Measurements from ENCODE around the gene CEP57.

CEP57 gene

GRCh38 chr11:95790123-95790932 is at the start of gene CEP57:
Gene CEP57, plus strand, starts transcription at chr11:95790498. Its CDS starts 201 bp downstream, at chr11:95790699.
- DNase-seq = peak; percentile 98 to 99

GRCh38 chr11:95750101-95750500 is 40.2 kb upstream of the CEP57 start:
- no peak for DNase-seq

GRCh38 chr11:95751515-95751914 is 38.8 kb upstream of the CEP57 start:
- DNase-seq = no peak

GRCh38 chr11:95760941-95761340 is 29.4 kb upstream of the CEP57 start:
- no peak for DNase-seq

- DNase-seq = no peak
Measured at GRCh38 chr11:95762534-95762933, 27.8 kb upstream of the CEP57 start.

GRCh38 chr11:95764267-95764898 is 25.9 kb upstream of the CEP57 start:
- DNase-seq = peak; percentile 78 to 87

GRCh38 chr11:95766701-95767100 is 23.6 kb upstream of the CEP57 start:
- DNase-seq = no peak

- no peak for DNase-seq
Measured at GRCh38 chr11:95767498-95767897, 22.8 kb upstream of the CEP57 start.

GRCh38 chr11:95768521-95768920 is 21.8 kb upstream of the CEP57 start:
- DNase-seq = no peak

GRCh38 chr11:95776859-95777258 is 13.4 kb upstream of the CEP57 start:
- no peak for DNase-seq

GRCh38 chr11:95778699-95779098 is 11.6 kb upstream of the CEP57 start:
- no peak for DNase-seq

- peak; percentile 5 to 29 for DNase-seq
Measured at GRCh38 chr11:95780544-95780943, 9.8 kb upstream of the CEP57 start.

GRCh38 chr11:95788921-95789505 is 1.3 kb upstream of the CEP57 start:
- DNase-seq = peak; percentile 71 to 74

GRCh38 chr11:95789506-95790122 is 684 bp upstream of the CEP57 start, which contains the start of gene FAM76B:
Gene FAM76B, minus strand, starts transcription at chr11:95789782. Its CDS starts 304 bp downstream, at chr11:95789478.
- DNase-seq = peak; percentile 100

- DNase-seq = peak; percentile 90 to 94
Measured at GRCh38 chr11:95790933-95791708, 823 bp downstream of the CEP57 start.

GRCh38 chr11:95791709-95792033 is 1.4 kb downstream of the CEP57 start:
- DNase-seq = no peak

- no peak for DNase-seq
Measured at GRCh38 chr11:95792200-95792599, 1.9 kb downstream of the CEP57 start.

- DNase-seq = no peak
Measured at GRCh38 chr11:95792700-95793099, 2.4 kb downstream of the CEP57 start.

- no peak for DNase-seq
Measured at GRCh38 chr11:95793116-95793515, 2.8 kb downstream of the CEP57 start.

- no peak for DNase-seq
Measured at GRCh38 chr11:95794086-95794485, 3.8 kb downstream of the CEP57 start.

- no peak for DNase-seq
Measured at GRCh38 chr11:95795627-95796295, 5.5 kb downstream of the CEP57 start.

- no peak for DNase-seq
Measured at GRCh38 chr11:95796501-95796900, 6.2 kb downstream of the CEP57 start.

Data from NCI-H526 (cell line).